Spleen (tissue), 13 donors: Measurements from ENCODE around the gene SEPTIN12. TPM values are rescaled to one million over a fixed set of nuclear protein-coding genes. Genes with fewer than 3 reads are reported as not detected.

Experiments
- DNase-seq: peaks from one replicate; pipeline ENCODE4 v3.0.0-alpha.2; 2020
- H3K27ac ChIP-seq, 8 donors: fragments of 200-600 bp; sonication (generic) in 7 of 8; 1 replicate in 4 of 8; 2 replicates in 4 of 8; pipeline versions ENCODE4 v1.5.0 to v1.8.0; 2016 to 2021; ENCODE audit warnings: inconsistent platforms in 4 of 8, mild to moderate bottlenecking in 4 of 8, moderate library complexity in 1 of 8
- H3K27me3 ChIP-seq, 7 donors: fragments of 200-600 bp; sonication (generic) in 6 of 7; replicated peaks in 1 of 7; 1 replicate in 4 of 7; 2 replicates in 3 of 7; pipeline versions ENCODE4 v1.5.0 to v1.8.0; 2016 to 2021; ENCODE audit warnings: inconsistent platforms in 3 of 7, mild to moderate bottlenecking in 1 of 7
- H3K36me3 ChIP-seq, 6 donors: fragments of 200-600 bp; sonication (generic) in 5 of 6; 1 replicate in 4 of 6; 2 replicates in 2 of 6; pipeline versions ENCODE4 v1.5.0 to v1.8.0; 2016 to 2021; ENCODE audit warnings: inconsistent platforms in 2 of 6
- H3K4me1 ChIP-seq, 6 donors: fragments of 200-600 bp; sonication (generic) in 5 of 6; 1 replicate in 3 of 6; 2 replicates in 3 of 6; pipeline versions ENCODE4 v1.5.0 to v1.8.0; 2016 to 2021; ENCODE audit warnings: inconsistent platforms in 3 of 6
- H3K4me3 ChIP-seq, 8 donors: fragments of 200-600 bp; sonication (generic) in 7 of 8; 1 replicate in 4 of 8; 2 replicates in 4 of 8; pipeline versions ENCODE4 v1.5.0 to v1.8.0; 2016 to 2021; ENCODE audit warnings: inconsistent platforms in 4 of 8, mild to moderate bottlenecking in 4 of 8, moderate library complexity in 2 of 8
- H3K9me3 ChIP-seq, 8 donors: fragments of 200-600 bp; sonication (generic) in 7 of 8; 1 replicate in 4 of 8; 2 replicates in 4 of 8; pipeline versions ENCODE4 v1.5.0 to v1.8.0; 2016 to 2021; ENCODE audit warnings: inconsistent platforms in 4 of 8
- POLR2A ChIP-seq, 3 donors: fragments of 450-650 bp; IDR thresholded peaks; one replicate each; pipeline ENCODE4 v1.5.1; 2017; ENCODE audit warnings: antibody characterized with exemption in 3 of 3, mild to moderate bottlenecking in 1 of 3
- POLR2AphosphoS5 ChIP-seq, 3 donors: sonication (generic); formaldehyde crosslinking; IDR thresholded peaks; one replicate each; pipeline ENCODE4 v1.5.1; 2017; ENCODE audit warnings: antibody characterized with exemption in 3 of 3
- WGBS, 5 donors: extraction: QIAGEN DNeasy Blood & Tissue Kit in 3 of 5; methylation state at CpG; one replicate each; pipeline versions ENCODE4 v1.1.5 to v1.1.7; 2013 to 2018; 5-methylcytosine and 5-hydroxymethylcytosine counted together
- intact Hi-C: fragments of 100-400 bp; cut with DNase I; formaldehyde crosslinking; loops from one replicate; pipeline ENCODE4 v1.15.0; 2023; ENCODE audit warnings: low total_unique reads
- long read RNA-seq, 2 donors: transcript quantifications; one replicate each; lab custom pipeline, GENCODE V29; 2026
- polyA plus RNA-seq, 3 donors: library from polyadenylated mRNA; stranded (reverse); fragments of 200-250 nt; gene quantifications; one replicate each; pipeline ENCODE4 v1.2.1, GENCODE V29; 2013
- total RNA-seq, 7 donors: library from RNA; depleted of rRNA in 3 of 7; stranded (reverse); fragments of >200 nt in 3 of 7; fragmentation: NEBNext Ultra II Directional in 4 of 7; extraction: Animal tissue kit (Norgen Biotek cat#: 25700) in 4 of 7; gene quantifications; one replicate each; pipeline versions ENCODE4 v1.1.0 to v1.2.1, GENCODE V29; 2016 to 2021
- TF ChIP-seq, protein P1 (sequence below), 11 experiments: fragments of 200-600 bp in 7 of 11; fragments of 450-650 bp in 4 of 11; sonication (generic) in 4 of 11; IDR thresholded peaks in 8 of 11; conservative IDR thresholded peaks in 3 of 11; 1 replicate in 7 of 11; 2 replicates in 4 of 11; pipeline versions ENCODE4 v1.4.0 to v1.8.0; 2016 to 2021; ENCODE audit warnings: antibody characterized with exemption in 11 of 11, inconsistent platforms in 4 of 11, mild to moderate bottlenecking in 1 of 11
- donor health status: healthy with polysubstance abuse.
- donor health status: DM: no; HTN: no; CAD: no; lungs with moderate emphysema.
- donor health status: DM: no; HTN: no; CAD: no.
- donor health status: Bipolar disorder and iron deficiency.
- donor health status: healthy.
- donor health status: DM: no; HTN: no; CAD: no.
- donor health status: DM: yes; HTN: yes; CAD: no.

The SEPTIN12 gene, protein sequence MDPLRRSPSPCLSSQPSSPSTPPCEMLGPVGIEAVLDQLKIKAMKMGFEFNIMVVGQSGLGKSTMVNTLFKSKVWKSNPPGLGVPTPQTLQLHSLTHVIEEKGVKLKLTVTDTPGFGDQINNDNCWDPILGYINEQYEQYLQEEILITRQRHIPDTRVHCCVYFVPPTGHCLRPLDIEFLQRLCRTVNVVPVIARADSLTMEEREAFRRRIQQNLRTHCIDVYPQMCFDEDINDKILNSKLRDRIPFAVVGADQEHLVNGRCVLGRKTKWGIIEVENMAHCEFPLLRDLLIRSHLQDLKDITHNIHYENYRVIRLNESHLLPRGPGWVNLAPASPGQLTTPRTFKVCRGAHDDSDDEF
- not detected for total RNA-seq
- under 1 TPM in 1 of 3 donors, not detected in 2; 0.37 TPM for polyA plus RNA-seq
- long read RNA-seq, donor 1: 0 reads
- long read RNA-seq, donor 2: 0 reads

DNA sequence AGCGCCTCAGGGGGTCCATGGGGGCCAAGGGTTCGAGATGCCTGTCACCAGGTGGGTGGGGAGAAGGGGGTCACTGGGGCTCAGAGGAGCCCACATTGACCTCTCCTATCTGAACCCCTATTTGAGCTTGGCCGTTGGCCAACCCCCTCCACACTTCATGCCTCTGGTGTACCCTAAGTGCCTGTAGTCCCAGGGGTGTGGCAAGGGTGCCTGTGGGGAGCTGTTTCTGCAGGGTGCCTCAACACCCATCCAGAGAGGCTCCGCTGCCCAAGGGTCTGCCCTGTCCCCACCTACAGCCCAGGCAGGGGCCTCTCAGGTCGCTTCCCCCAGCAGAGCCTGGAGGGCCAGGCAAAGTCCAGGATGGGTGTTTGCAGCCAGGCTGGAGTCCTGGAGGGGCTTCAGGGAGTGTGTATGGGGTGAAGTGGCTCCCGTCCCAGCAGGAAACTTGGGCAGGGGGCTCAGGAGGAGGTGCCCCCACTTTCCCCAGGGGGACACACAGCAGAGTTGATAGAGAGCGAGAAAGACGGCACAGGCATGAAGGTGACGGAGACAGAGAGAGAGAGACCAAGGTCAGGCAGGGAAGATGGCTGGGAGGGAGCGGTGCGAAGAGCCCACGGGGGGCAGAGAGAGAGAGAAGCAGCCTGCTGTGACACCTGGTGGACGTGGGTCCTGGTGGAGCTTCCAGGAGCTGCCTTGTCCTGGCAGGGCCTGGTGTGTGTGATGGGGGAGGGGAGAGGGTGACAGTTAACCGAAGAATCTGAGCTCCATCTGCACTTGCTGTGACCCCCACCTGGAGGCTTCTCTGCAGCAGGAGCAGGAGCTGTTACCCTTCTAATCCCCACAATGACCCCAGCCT, at the start of gene SEPTIN12:
TSS of gene SEPTIN12 (minus strand) at position 719 of the 856 bp plus-strand sequence. CDS start at position 19, 700 bp downstream.
- Histone ChIP-seq H3K27ac (no peak within 1 kb of the TSS), H3K4me3 (no peak within 1 kb of the TSS), H3K4me1 (no peaks in the 10 kb centered on the region), H3K27me3 (no peaks in the 10 kb centered on the region), H3K36me3 (no peaks in the 10 kb centered on the region), H3K9me3 (no peaks in the 10 kb centered on the region)
- intact Hi-C loops: no loop called here
- WGBS, 5 donors: 74 to 85% (median 77%) methylated on average over 12 to 14 of the region's 14 CpGs
- TF ChIP-seq POLR2A (IDR thresholded peaks at IDR 0.05) (no peak), POLR2AphosphoS5 (IDR thresholded peaks at IDR 0.05) (no peak)
- TF ChIP-seq, protein P1, sequence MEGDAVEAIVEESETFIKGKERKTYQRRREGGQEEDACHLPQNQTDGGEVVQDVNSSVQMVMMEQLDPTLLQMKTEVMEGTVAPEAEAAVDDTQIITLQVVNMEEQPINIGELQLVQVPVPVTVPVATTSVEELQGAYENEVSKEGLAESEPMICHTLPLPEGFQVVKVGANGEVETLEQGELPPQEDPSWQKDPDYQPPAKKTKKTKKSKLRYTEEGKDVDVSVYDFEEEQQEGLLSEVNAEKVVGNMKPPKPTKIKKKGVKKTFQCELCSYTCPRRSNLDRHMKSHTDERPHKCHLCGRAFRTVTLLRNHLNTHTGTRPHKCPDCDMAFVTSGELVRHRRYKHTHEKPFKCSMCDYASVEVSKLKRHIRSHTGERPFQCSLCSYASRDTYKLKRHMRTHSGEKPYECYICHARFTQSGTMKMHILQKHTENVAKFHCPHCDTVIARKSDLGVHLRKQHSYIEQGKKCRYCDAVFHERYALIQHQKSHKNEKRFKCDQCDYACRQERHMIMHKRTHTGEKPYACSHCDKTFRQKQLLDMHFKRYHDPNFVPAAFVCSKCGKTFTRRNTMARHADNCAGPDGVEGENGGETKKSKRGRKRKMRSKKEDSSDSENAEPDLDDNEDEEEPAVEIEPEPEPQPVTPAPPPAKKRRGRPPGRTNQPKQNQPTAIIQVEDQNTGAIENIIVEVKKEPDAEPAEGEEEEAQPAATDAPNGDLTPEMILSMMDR (IDR thresholded peaks at IDR 0.05 in 8 of 11, conservative IDR thresholded peaks at IDR 0.05 in 3 of 11): no peak
- no peak for DNase-seq

DNA sequence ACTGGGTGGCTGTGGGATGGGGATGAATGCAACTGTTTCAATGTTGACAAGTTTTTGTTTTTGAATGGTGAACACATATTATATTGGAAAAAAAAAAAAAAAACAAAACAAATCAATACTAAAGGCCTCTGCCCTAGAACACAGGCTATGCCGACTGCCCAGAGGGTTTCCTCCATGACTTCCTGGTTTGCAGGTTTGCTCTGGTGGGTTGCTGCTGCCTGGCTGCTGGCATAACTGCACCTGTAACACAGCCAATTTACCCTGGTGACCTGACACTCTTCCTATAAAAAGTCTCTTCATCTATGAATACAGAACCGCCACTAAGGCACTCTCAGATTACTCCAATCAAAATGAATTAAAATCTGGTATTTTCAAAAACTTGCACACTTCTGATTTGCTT, 48.6 kb upstream of the SEPTIN12 start:
- peaks cover 4 to 100% (median 66%) of the 10 kb centered on the region in 6 donors for H3K36me3 ChIP-seq
- H3K27ac ChIP-seq: no peak overlapping the region
- 88 to 98% (median 92%) methylated on average over 2 of the region's 2 CpGs for WGBS, 5 donors
- TF ChIP-seq POLR2A (IDR thresholded peaks at IDR 0.05): no peak
- TF ChIP-seq, protein P1 (IDR thresholded peaks at IDR 0.05 in 8 of 11, conservative IDR thresholded peaks at IDR 0.05 in 3 of 11): no peak
- no peak for TF ChIP-seq POLR2AphosphoS5 (IDR thresholded peaks at IDR 0.05)
- H3K4me1 ChIP-seq: peaks cover 0 to 35% (median 19%) of the 10 kb centered on the region in 6 donors
- H3K27me3 ChIP-seq: no peaks in the 10 kb centered on the region
- no peaks in the 10 kb centered on the region for H3K9me3 ChIP-seq
- no peak for DNase-seq
- no peak overlapping the region for H3K4me3 ChIP-seq
- intact Hi-C loops: no loop called here

DNA sequence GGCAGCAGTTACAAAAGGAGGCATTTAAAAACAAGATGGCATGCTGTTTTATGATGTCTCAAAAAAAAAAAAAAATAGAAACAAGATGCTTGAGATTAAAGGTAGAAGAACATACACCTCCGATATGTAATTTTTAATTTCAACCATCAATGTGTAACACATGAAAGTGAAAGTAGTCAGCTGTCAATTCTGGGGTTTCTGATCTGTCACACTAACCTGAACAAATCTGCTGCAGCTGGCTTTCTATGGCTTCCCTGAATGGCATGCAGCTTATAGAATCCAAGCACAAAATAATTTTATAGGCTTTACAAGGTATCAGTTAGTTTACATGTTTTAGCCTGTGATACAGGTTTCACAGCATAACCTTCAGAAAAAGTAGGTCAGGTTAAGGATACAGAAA, 45.4 kb upstream of the SEPTIN12 start:
- DNase-seq: no peak
- Histone ChIP-seq H3K36me3 (peaks cover 8 to 100% (median 67%) of the 10 kb centered on the region in 6 donors), H3K4me1 (peaks cover 0 to 30% (median 19%) of the 10 kb centered on the region in 6 donors), H3K9me3 (no peaks in the 10 kb centered on the region), H3K27ac (no peak overlapping the region), H3K27me3 (no peaks in the 10 kb centered on the region), H3K4me3 (no peak overlapping the region)
- WGBS, 5 donors: 73 to 92% (median 85%) methylated on average over 1 of the region's 1 CpG
- intact Hi-C loops: no loop called here
- no peak for TF ChIP-seq POLR2A (IDR thresholded peaks at IDR 0.05)
- TF ChIP-seq POLR2AphosphoS5 (IDR thresholded peaks at IDR 0.05): no peak
- TF ChIP-seq, protein P1 (IDR thresholded peaks at IDR 0.05 in 8 of 11, conservative IDR thresholded peaks at IDR 0.05 in 3 of 11): no peak
